ENCODE data around the gene TH.

The TH gene

GRCh38 chr11:2155511-2155910 is 16.1 kb downstream of the TH start:
- H3K9ac ChIP-seq (ENCODE audit: insufficient read length), result no peak overlapping the region

GRCh38 chr11:2154889-2155288 is 16.7 kb downstream of the TH start:
- no peak overlapping the region for H3K27ac ChIP-seq
- TF ChIP-seq POLR2AphosphoS5 (IDR thresholded peaks at IDR 0.05; ENCODE audit: borderline replicate concordance, low read depth, low read length) (no peak), EZH2 (IDR thresholded peaks at IDR 0.05) (no peak), FOXP2 (optimal IDR thresholded peaks at IDR 0.05; ENCODE audit: control extremely low read depth, extremely low read length, insufficient read depth) (no peak)
- no peaks in the 10 kb centered on the region for H3K36me3 ChIP-seq (ENCODE audit: insufficient read depth, low read length)
- H3K9me3 ChIP-seq (ENCODE audit: low read depth, low read length), result no peaks in the 10 kb centered on the region
- H3K9ac ChIP-seq (ENCODE audit: insufficient read length), result no peak overlapping the region
- no peak overlapping the region for H3K4me3 ChIP-seq
- no peak for DNase-seq (ENCODE audit: low read depth, low spot score)

More at GRCh38 chr11:2155511-2155910, 16.1 kb downstream of the TH start:
- no peak for DNase-seq (ENCODE audit: low read depth, low spot score)
- Histone ChIP-seq H3K9me3 (ENCODE audit: low read depth, low read length) (no peaks in the 10 kb centered on the region), H3K27ac (no peak overlapping the region), H3K4me3 (no peak overlapping the region), H3K36me3 (ENCODE audit: insufficient read depth, low read length) (no peaks in the 10 kb centered on the region)
- TF ChIP-seq POLR2AphosphoS5 (IDR thresholded peaks at IDR 0.05; ENCODE audit: borderline replicate concordance, low read depth, low read length) (no peak), FOXP2 (optimal IDR thresholded peaks at IDR 0.05; ENCODE audit: control extremely low read depth, extremely low read length, insufficient read depth) (no peak), EZH2 (IDR thresholded peaks at IDR 0.05) (no peak)

- Histone ChIP-seq H3K9me3 (ENCODE audit: low read depth, low read length) (no peaks in the 10 kb centered on the region), H3K4me3 (no peak overlapping the region), H3K27ac (no peak overlapping the region), H3K9ac (ENCODE audit: insufficient read length) (no peak overlapping the region), H3K36me3 (ENCODE audit: insufficient read depth, low read length) (no peaks in the 10 kb centered on the region)
- TF ChIP-seq FOXP2 (optimal IDR thresholded peaks at IDR 0.05; ENCODE audit: control extremely low read depth, extremely low read length, insufficient read depth), result no peak
- no peak for TF ChIP-seq EZH2 (IDR thresholded peaks at IDR 0.05)
- no peak for TF ChIP-seq POLR2AphosphoS5 (IDR thresholded peaks at IDR 0.05; ENCODE audit: borderline replicate concordance, low read depth, low read length)
- no peak for DNase-seq (ENCODE audit: low read depth, low spot score)
Observed at GRCh38 chr11:2154195-2154585, 17.4 kb downstream of the TH start.

- no peak overlapping the region for H3K9ac ChIP-seq (ENCODE audit: insufficient read length)
- no peak for TF ChIP-seq FOXP2 (optimal IDR thresholded peaks at IDR 0.05; ENCODE audit: control extremely low read depth, extremely low read length, insufficient read depth)
- no peak overlapping the region for H3K4me3 ChIP-seq
- H3K27ac ChIP-seq, result no peak overlapping the region
- H3K36me3 ChIP-seq (ENCODE audit: insufficient read depth, low read length), result no peaks in the 10 kb centered on the region
- no peaks in the 10 kb centered on the region for H3K9me3 ChIP-seq (ENCODE audit: low read depth, low read length)
- no peak for DNase-seq (ENCODE audit: low read depth, low spot score)
Observed at GRCh38 chr11:2153581-2154194, 17.9 kb downstream of the TH start.

- H3K9me3 ChIP-seq (ENCODE audit: low read depth, low read length), result no peaks in the 10 kb centered on the region
- H3K36me3 ChIP-seq (ENCODE audit: insufficient read depth, low read length), result no peaks in the 10 kb centered on the region
- H3K4me3 ChIP-seq, result no peak overlapping the region
- TF ChIP-seq FOXP2 (optimal IDR thresholded peaks at IDR 0.05; ENCODE audit: control extremely low read depth, extremely low read length, insufficient read depth) (no peak), POLR2AphosphoS5 (IDR thresholded peaks at IDR 0.05; ENCODE audit: borderline replicate concordance, low read depth, low read length) (no peak), EZH2 (IDR thresholded peaks at IDR 0.05) (no peak)
- peak; percentile 12 for DNase-seq (ENCODE audit: low read depth, low spot score)
- H3K9ac ChIP-seq (ENCODE audit: insufficient read length), result no peak overlapping the region
- H3K27ac ChIP-seq, result no peak overlapping the region
Observed at GRCh38 chr11:2151500-2152257, 19.9 kb downstream of the TH start.

GRCh38 chr11:2149864-2150847 is 21.5 kb downstream of the TH start:
- DNase-seq (ENCODE audit: low read depth, low spot score), result peak; percentile 8
- no peak overlapping the region for H3K4me3 ChIP-seq
- no peaks in the 10 kb centered on the region for H3K36me3 ChIP-seq (ENCODE audit: insufficient read depth, low read length)
- no peaks in the 10 kb centered on the region for H3K9me3 ChIP-seq (ENCODE audit: low read depth, low read length)
- H3K9ac ChIP-seq (ENCODE audit: insufficient read length), result no peak overlapping the region
- TF ChIP-seq FOXP2 (optimal IDR thresholded peaks at IDR 0.05; ENCODE audit: control extremely low read depth, extremely low read length, insufficient read depth) (no peak), EZH2 (IDR thresholded peaks at IDR 0.05) (no peak), POLR2AphosphoS5 (IDR thresholded peaks at IDR 0.05; ENCODE audit: borderline replicate concordance, low read depth, low read length) (no peak)
- no peak overlapping the region for H3K27ac ChIP-seq

GRCh38 chr11:2149460-2149859 is 22.2 kb downstream of the TH start:
- DNase-seq (ENCODE audit: low read depth, low spot score), result no peak
- Histone ChIP-seq H3K9me3 (ENCODE audit: low read depth, low read length) (no peaks in the 10 kb centered on the region), H3K4me3 (no peak overlapping the region), H3K27ac (no peak overlapping the region), H3K36me3 (ENCODE audit: insufficient read depth, low read length) (no peaks in the 10 kb centered on the region), H3K9ac (ENCODE audit: insufficient read length) (no peak overlapping the region)
- no peak for TF ChIP-seq FOXP2 (optimal IDR thresholded peaks at IDR 0.05; ENCODE audit: control extremely low read depth, extremely low read length, insufficient read depth)
- no peak for TF ChIP-seq POLR2AphosphoS5 (IDR thresholded peaks at IDR 0.05; ENCODE audit: borderline replicate concordance, low read depth, low read length)

- Histone ChIP-seq H3K9ac (ENCODE audit: insufficient read length) (no peak overlapping the region), H3K36me3 (ENCODE audit: insufficient read depth, low read length) (no peaks in the 10 kb centered on the region), H3K9me3 (ENCODE audit: low read depth, low read length) (no peaks in the 10 kb centered on the region), H3K27ac (no peak overlapping the region), H3K4me3 (no peak overlapping the region)
- TF ChIP-seq EZH2 (IDR thresholded peaks at IDR 0.05) (no peak), POLR2AphosphoS5 (IDR thresholded peaks at IDR 0.05; ENCODE audit: borderline replicate concordance, low read depth, low read length) (no peak), FOXP2 (optimal IDR thresholded peaks at IDR 0.05; ENCODE audit: control extremely low read depth, extremely low read length, insufficient read depth) (no peak)
- no peak for DNase-seq (ENCODE audit: low read depth, low spot score)
Observed at GRCh38 chr11:2148595-2148994, 23.0 kb downstream of the TH start.
